IMR-90 (cell line): ENCODE results near the gene OSM. TPM values are rescaled to one million over a fixed set of nuclear protein-coding genes. Genes with fewer than 3 reads are reported as not detected.

Source experiments
- ATAC-seq: fragments of 200-7000 bp; cut with Tn5 transposase; 2 replicates; pipeline ENCODE4 v1.9.1; 2020; ENCODE audit warnings: low read depth, mild to moderate bottlenecking, moderate library complexity
- BruUV-seq: library from RNA; stranded (reverse); fragments of 400-500 nt; replicated peaks from 2 replicates; lab custom pipeline; 2021; lab: Mats Ljungman, UMichigan
- CTCF ChIA-PET: fragments of 300-600 bp; formaldehyde crosslinking; extraction: SDS; loops from one replicate; lab custom pipeline; 2021; ENCODE audit warnings: antibody characterized with exemption; lab: Yijun Ruan, JAX
- POLR2A ChIA-PET: fragments of 300-600 bp; sonication (Branson Sonifier 250); formaldehyde crosslinking; loops from one replicate; lab custom pipeline; 2022; ENCODE audit warnings: antibody characterized with exemption; ENCODE audit not compliant: unreplicated experiment; lab: Charles Lee
- DNase-seq: peaks from one replicate; pipeline ENCODE4 v3.0.0; 2013
- H2AFZ ChIP-seq: replicated peaks from 2 replicates; pipeline ENCODE3; 2013; ENCODE audit warnings: low read length, mild to moderate bottlenecking; ENCODE audit not compliant: poor library complexity
- H2AK5ac ChIP-seq: 2 replicates; pipeline ENCODE4 v1.6.1; 2013; ENCODE audit warnings: low read depth, low read length, inconsistent platforms
- H2AK9ac ChIP-seq: replicated peaks from 2 replicates; pipeline ENCODE3; 2013; ENCODE audit warnings: mild to moderate bottlenecking, low read depth, low read length, moderate library complexity; ENCODE audit not compliant: poor library complexity
- H2BK120ac ChIP-seq: 2 replicates; pipeline ENCODE4 v1.6.1; 2013; ENCODE audit warnings: low read depth, low read length, inconsistent platforms
- H2BK15ac ChIP-seq: 3 replicates; pipeline ENCODE4 v1.6.1; 2013; ENCODE audit warnings: low read depth, low read length, inconsistent platforms
- H2BK20ac ChIP-seq: 2 replicates; pipeline ENCODE4 v1.6.1; 2013; ENCODE audit warnings: low read depth, mild to moderate bottlenecking, inconsistent platforms, low read length, moderate library complexity
- H2BK5ac ChIP-seq: 2 replicates; pipeline ENCODE4 v1.6.1; 2013; ENCODE audit warnings: mild to moderate bottlenecking, low read depth, low read length, inconsistent platforms; ENCODE audit not compliant: poor library complexity, severe bottlenecking
- H3K14ac ChIP-seq: replicated peaks from 2 replicates; pipeline ENCODE4 v1.6.1; 2013; ENCODE audit warnings: low read depth, low read length, inconsistent platforms
- H3K18ac ChIP-seq: 2 replicates; pipeline ENCODE4 v1.6.1; 2013; ENCODE audit warnings: low read depth, low read length, control low read depth
- H3K23ac ChIP-seq: 2 replicates; pipeline ENCODE4 v1.6.1; 2013; ENCODE audit warnings: low read depth, low read length, inconsistent platforms
- H3K27ac ChIP-seq: 2 replicates; pipeline ENCODE4 v1.5.1; 2013; ENCODE audit warnings: mild to moderate bottlenecking, control low read depth, low read length; ENCODE audit not compliant: insufficient read depth
- H3K27me3 ChIP-seq: 2 replicates; pipeline ENCODE4 v1.6.1; 2013; ENCODE audit warnings: low read length; ENCODE audit not compliant: control insufficient read depth, insufficient read depth
- H3K36me3 ChIP-seq: 2 replicates; pipeline ENCODE4 v1.6.1; 2013; ENCODE audit warnings: low read length, mixed read lengths; ENCODE audit not compliant: control insufficient read depth, insufficient read depth
- H3K4ac ChIP-seq: 2 replicates; pipeline ENCODE4 v1.6.1; 2013; ENCODE audit warnings: low read depth, low read length, inconsistent platforms
- H3K4me1 ChIP-seq: 2 replicates; pipeline ENCODE4 v1.6.1; 2013; ENCODE audit warnings: low read length, mixed read lengths; ENCODE audit not compliant: control insufficient read depth, insufficient read depth
- H3K4me2 ChIP-seq: 2 replicates; pipeline ENCODE4 v1.6.1; 2013; ENCODE audit warnings: low read depth, mild to moderate bottlenecking, control low read depth, low read length, moderate library complexity
- H3K4me3 ChIP-seq: 2 replicates; pipeline ENCODE4 v1.5.1; 2013; ENCODE audit warnings: low read depth, mild to moderate bottlenecking, control low read depth, low read length, moderate library complexity; ENCODE audit not compliant: insufficient read depth
- H3K56ac ChIP-seq: 2 replicates; pipeline ENCODE4 v1.6.1; 2013; ENCODE audit warnings: low read length, inconsistent platforms; ENCODE audit not compliant: insufficient read depth; ENCODE audit errors: extremely low read depth
- H3K79me1 ChIP-seq, 2 experiments: 2 replicates each; pipeline ENCODE4 v1.6.1; 2013; ENCODE audit warnings: low read length in 2 of 2, inconsistent platforms in 1 of 2, low read depth in 1 of 2
- H3K9ac ChIP-seq: 2 replicates; pipeline ENCODE4 v1.6.1; 2013; ENCODE audit warnings: low read depth, low read length, control low read depth
- H3K9me1 ChIP-seq: 2 replicates; pipeline ENCODE4 v1.6.1; 2013; ENCODE audit warnings: low read length, inconsistent platforms; ENCODE audit not compliant: insufficient read depth
- H3K9me3 ChIP-seq: 2 replicates; pipeline ENCODE4 v1.6.1; 2013; ENCODE audit warnings: low read length; ENCODE audit not compliant: control insufficient read depth, insufficient read depth
- H4K20me1 ChIP-seq: 2 replicates; pipeline ENCODE4 v1.6.1; 2013; ENCODE audit warnings: low read length, inconsistent platforms; ENCODE audit not compliant: insufficient read depth
- H4K5ac ChIP-seq: 2 replicates; pipeline ENCODE4 v1.6.1; 2013; ENCODE audit warnings: mild to moderate bottlenecking, low read depth, low read length, control low read depth
- H4K8ac ChIP-seq, 2 experiments: 2 replicates each; pipeline ENCODE4 v1.6.1; 2013; ENCODE audit warnings: low read depth in 2 of 2, low read length in 2 of 2, control low read depth in 1 of 2, inconsistent platforms in 1 of 2
- H4K91ac ChIP-seq: 2 replicates; pipeline ENCODE4 v1.6.1; 2013; ENCODE audit warnings: low read depth, low read length, inconsistent platforms; ENCODE audit not compliant: insufficient read depth
- CHD1 ChIP-seq: IDR thresholded peaks from 2 replicates; pipeline ENCODE4 v1.6.1; 2012; ENCODE audit warnings: low read depth, low read length, improper control_type of control experiment
- CTCF ChIP-seq: conservative IDR thresholded peaks from 2 replicates; pipeline ENCODE4 v1.5.1; 2012; ENCODE audit warnings: mild to moderate bottlenecking, low read depth, low read length, improper control_type of control experiment
- FOS ChIP-seq: fragments of 150-350 bp; IDR thresholded peaks from 2 replicates; pipeline ENCODE4 v1.6.1; 2016; ENCODE audit warnings: low read depth, low read length
- MAFK ChIP-seq: IDR thresholded peaks from 2 replicates; pipeline ENCODE4 v1.6.1; 2012; ENCODE audit warnings: low read depth, low read length, improper control_type of control experiment
- MXI1 ChIP-seq: IDR thresholded peaks from 2 replicates; pipeline ENCODE4 v1.6.1; 2012; ENCODE audit warnings: low read depth, mild to moderate bottlenecking, low read length, moderate library complexity, borderline replicate concordance
- NFE2L2 ChIP-seq: fragments of 150-350 bp; IDR thresholded peaks from 2 replicates; pipeline ENCODE4 v1.6.1; 2016; ENCODE audit warnings: low read depth, mild to moderate bottlenecking, low read length
- POLR2A ChIP-seq: IDR thresholded peaks from 2 replicates; pipeline ENCODE4 v1.6.1; 2012; ENCODE audit warnings: mild to moderate bottlenecking, low read depth, low read length
- RCOR1 ChIP-seq: IDR thresholded peaks from 2 replicates; pipeline ENCODE4 v1.6.1; 2012; ENCODE audit warnings: mild to moderate bottlenecking, low read length, improper control_type of control experiment; ENCODE audit not compliant: insufficient replicate concordance
- RFX5 ChIP-seq: IDR thresholded peaks from 2 replicates; pipeline ENCODE4 v1.8.0; 2012; ENCODE audit warnings: low read depth, mild to moderate bottlenecking, low read length, moderate library complexity
- SMC3 ChIP-seq: fragments of 150-350 bp; IDR thresholded peaks from 2 replicates; pipeline ENCODE4 v1.6.1; 2016; ENCODE audit warnings: low read depth, mild to moderate bottlenecking, antibody characterized with exemption, low read length, moderate library complexity
- USF2 ChIP-seq: fragments of 150-350 bp; IDR thresholded peaks from 2 replicates; pipeline ENCODE4 v1.6.1; 2017; ENCODE audit warnings: mild to moderate bottlenecking, antibody characterized with exemption, low read length, low read depth
- dilution Hi-C: fragments of 300-500 bp; cut with HindIII; formaldehyde crosslinking; loops from one replicate; pipeline ENCODE4 v1.14.3; 2018; ENCODE audit warnings: low sequenced_read_pairs; ENCODE audit not compliant: unreplicated experiment
- in situ Hi-C: fragments of 300-500 bp; cut with MboI; formaldehyde crosslinking; loops from 3 replicates; pipeline ENCODE4 v1.14.3; 2019; ENCODE audit warnings: low sequenced_read_pairs, inconsistent platforms, mixed read lengths
- intact Hi-C: fragments of 100-400 bp; cut with micrococcal nuclease; formaldehyde crosslinking; loops from 2 replicates; pipeline ENCODE4 v1.10.0; 2022
- polyA plus RNA-seq, 3 experiments: library from polyadenylated mRNA; depleted of rRNA; stranded (reverse); fragments of >200 nt; gene quantifications; 2 replicates each; pipeline ENCODE4 v1.2.3, GENCODE V29; 2012; ENCODE audit warnings: low replicate concordance in 1 of 3
- total RNA-seq: library from RNA; depleted of rRNA; stranded (reverse); fragments of >200 nt; gene quantifications from 2 replicates; pipeline ENCODE4 v1.2.3, GENCODE V29; 2012

Gene OSM
- total and polyA plus RNA-seq, 2 of the 4 experiments (the other 2 are of a cell fraction), result not detected

GRCh38 chr22:30219668-30220278, 46.9 kb downstream of the OSM start:
- Histone ChIP-seq H4K91ac (no peak overlapping the region), H3K4me2 (no peak overlapping the region), H3K4me3 (no peak overlapping the region), H3K56ac (no peak overlapping the region), H3K27me3 (no peaks in the 10 kb centered on the region), H2AFZ (no peak overlapping the region), H2BK5ac (no peak overlapping the region), H2AK5ac (no peak overlapping the region), H4K8ac (no peak overlapping the region), H4K20me1 (no peaks in the 10 kb centered on the region), H3K27ac (no peak overlapping the region), H3K23ac (no peak overlapping the region), H2BK120ac (peak overlapping the region; percentile 13; the same call in 1 of the 2 replicates), H4K5ac (no peak overlapping the region), H3K9me3 (no peaks in the 10 kb centered on the region), H3K36me3 (no peaks in the 10 kb centered on the region), H3K14ac (no peak overlapping the region), H3K4ac (0 out of 2 replicates have a peak overlapping the region, but pooled peaks have one; percentile 7), H2AK9ac (no peak overlapping the region), H3K79me1 (no peaks in the 10 kb centered on the region), H3K4me1 (peaks cover 13% of the 10 kb centered on the region), H2BK20ac (no peak overlapping the region), H3K18ac (no peak overlapping the region), H2BK15ac (no peak overlapping the region), H3K9me1 (0 out of 2 replicates have a peak, but pooled peaks cover 4% of the 10 kb centered on the region), H3K9ac (no peak overlapping the region)
- in situ Hi-C loops (no loop called here), intact Hi-C loops (no loop called here), dilution Hi-C loops (no loop called here)
- CTCF ChIA-PET, result no interaction called here
- no TSS peak for BruUV-seq
- no peak for ATAC-seq
- no peak for DNase-seq
- TF ChIP-seq CTCF, result no peak
- no peak for TF ChIP-seq NFE2L2
- TF ChIP-seq POLR2A, result no peak
- TF ChIP-seq MAFK, result no peak
- no peak for TF ChIP-seq USF2
- TF ChIP-seq RCOR1, result no peak
- no peak for TF ChIP-seq FOS
- TF ChIP-seq MXI1, result no peak
- no peak for TF ChIP-seq SMC3
- no peak for TF ChIP-seq CHD1
- no peak for TF ChIP-seq RFX5
- POLR2A ChIA-PET, result no interaction called here
